ENCODE measurements around the gene BCDIN3D.

DNA sequence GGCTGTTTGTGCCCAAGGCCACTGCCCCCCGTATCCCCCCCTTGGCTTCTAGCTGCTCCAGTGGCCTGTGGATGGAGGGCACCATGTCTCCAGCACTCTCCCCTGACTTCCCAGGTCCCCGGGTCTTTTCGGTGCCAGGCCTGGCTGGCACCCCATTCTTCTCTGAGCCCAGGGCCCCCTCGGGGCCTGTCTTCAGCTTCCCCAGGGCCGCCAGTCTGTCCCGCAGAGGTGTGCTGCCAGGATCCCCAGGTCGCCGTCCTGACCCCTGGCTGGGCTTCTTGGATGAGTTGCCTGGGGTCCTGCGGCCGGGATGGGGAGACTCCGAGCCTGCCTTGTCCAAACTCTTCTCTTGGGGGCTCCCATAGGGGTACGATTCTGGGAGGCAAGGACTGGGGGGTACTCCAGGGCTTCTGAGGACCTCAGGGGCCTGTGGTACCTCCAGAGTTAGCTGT lies 47.2 kb downstream of the BCDIN3D start:
- TF ChIP-seq, protein P1, sequence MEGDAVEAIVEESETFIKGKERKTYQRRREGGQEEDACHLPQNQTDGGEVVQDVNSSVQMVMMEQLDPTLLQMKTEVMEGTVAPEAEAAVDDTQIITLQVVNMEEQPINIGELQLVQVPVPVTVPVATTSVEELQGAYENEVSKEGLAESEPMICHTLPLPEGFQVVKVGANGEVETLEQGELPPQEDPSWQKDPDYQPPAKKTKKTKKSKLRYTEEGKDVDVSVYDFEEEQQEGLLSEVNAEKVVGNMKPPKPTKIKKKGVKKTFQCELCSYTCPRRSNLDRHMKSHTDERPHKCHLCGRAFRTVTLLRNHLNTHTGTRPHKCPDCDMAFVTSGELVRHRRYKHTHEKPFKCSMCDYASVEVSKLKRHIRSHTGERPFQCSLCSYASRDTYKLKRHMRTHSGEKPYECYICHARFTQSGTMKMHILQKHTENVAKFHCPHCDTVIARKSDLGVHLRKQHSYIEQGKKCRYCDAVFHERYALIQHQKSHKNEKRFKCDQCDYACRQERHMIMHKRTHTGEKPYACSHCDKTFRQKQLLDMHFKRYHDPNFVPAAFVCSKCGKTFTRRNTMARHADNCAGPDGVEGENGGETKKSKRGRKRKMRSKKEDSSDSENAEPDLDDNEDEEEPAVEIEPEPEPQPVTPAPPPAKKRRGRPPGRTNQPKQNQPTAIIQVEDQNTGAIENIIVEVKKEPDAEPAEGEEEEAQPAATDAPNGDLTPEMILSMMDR (IDR thresholded peaks at IDR 0.05) = no peak
- TF ChIP-seq ZFX (IDR thresholded peaks at IDR 0.05; ENCODE audit: borderline replicate concordance) = no peak
